Naive thymus-derived CD4-positive, alpha-beta T cell (primary cell): ENCODE results near the gene PHF19. TPM values are rescaled to one million over a fixed set of nuclear protein-coding genes. Genes with fewer than 3 reads are reported as not detected.
A peak's percentile ranks its signal among the peaks of the same experiment; 100 is the strongest.

Experiments
- ATAC-seq: fragments of 150-1000 bp; cut with Tn5 transposase; 2 replicates; pipeline ENCODE4 v1.10.0; 2021; ENCODE audit warnings: mild to moderate bottlenecking, moderate library complexity
- CTCF ChIA-PET: fragments of 350-600 bp; sonication (Branson Sonifier 250); formaldehyde crosslinking; loops from one replicate; lab custom pipeline; 2021; ENCODE audit warnings: antibody characterized with exemption; lab: Charles Lee
- POLR2A ChIA-PET: fragments of 350-600 bp; sonication (Branson Sonifier 250); formaldehyde crosslinking; loops from one replicate; lab custom pipeline; 2021; ENCODE audit warnings: antibody characterized with exemption, inconsistent platforms; lab: Charles Lee
- DNase-seq, 9 donors: peaks; one replicate each; pipeline versions ENCODE4 v3.0.0 to v3.0.0-alpha.2; 2020 to 2022; ENCODE audit warnings: mixed read lengths in 1 of 9
- H3K27ac ChIP-seq: one replicate; pipeline ENCODE4 v1.7.0; 2013; ENCODE audit warnings: mild to moderate bottlenecking, low read depth, low read length, moderate library complexity
- H3K27me3 ChIP-seq, 2 donors: one replicate each; pipeline ENCODE4 v1.7.0; 2013; ENCODE audit warnings: low read length in 2 of 2, mild to moderate bottlenecking in 2 of 2, moderate library complexity in 2 of 2; ENCODE audit not compliant: control insufficient read depth in 2 of 2, insufficient read depth in 2 of 2
- H3K36me3 ChIP-seq, 3 experiments: 1 replicate in 2 of 3; 2 replicates in 1 of 3; pipeline ENCODE4 v1.7.0; 2013; ENCODE audit warnings: low read length in 3 of 3, mild to moderate bottlenecking in 3 of 3, moderate library complexity in 1 of 3; ENCODE audit not compliant: insufficient read depth in 3 of 3, control insufficient read depth in 2 of 3
- H3K4me1 ChIP-seq, 2 donors: one replicate each; pipeline ENCODE4 v1.7.0; 2013; ENCODE audit warnings: low read length in 2 of 2, mild to moderate bottlenecking in 2 of 2, moderate library complexity in 1 of 2; ENCODE audit not compliant: control insufficient read depth in 2 of 2, insufficient read depth in 2 of 2
- H3K4me3 ChIP-seq: 2 replicates; pipeline ENCODE4 v1.7.0; 2013; ENCODE audit warnings: mild to moderate bottlenecking, low read length
- H3K9me3 ChIP-seq, 3 experiments: 1 replicate in 2 of 3; 2 replicates in 1 of 3; pipeline ENCODE4 v1.7.0; 2013; ENCODE audit warnings: low read length in 3 of 3; ENCODE audit not compliant: control insufficient read depth in 2 of 3
- H3K27ac Mint-ChIP-seq, 9 donors: one replicate each; pipeline ENCODE4 v1.8.0; 2020 to 2022; ENCODE audit warnings: mixed read lengths in 9 of 9, mild to moderate bottlenecking in 8 of 9, moderate library complexity in 5 of 9, inconsistent platforms in 2 of 9
- H3K27me3 Mint-ChIP-seq, 5 donors: one replicate each; pipeline ENCODE4 v1.8.0; 2021 to 2022; ENCODE audit warnings: mixed read lengths in 5 of 5, mild to moderate bottlenecking in 1 of 5
- H3K36me3 Mint-ChIP-seq, 5 donors: one replicate each; pipeline ENCODE4 v1.8.0; 2020 to 2022; ENCODE audit warnings: mixed read lengths in 5 of 5, mild to moderate bottlenecking in 3 of 5, inconsistent platforms in 1 of 5
- H3K4me1 Mint-ChIP-seq, 7 donors: one replicate each; pipeline ENCODE4 v1.8.0; 2020 to 2022; ENCODE audit warnings: mixed read lengths in 7 of 7, mild to moderate bottlenecking in 3 of 7, inconsistent platforms in 1 of 7
- H3K4me3 Mint-ChIP-seq, 10 donors: one replicate each; pipeline ENCODE4 v1.8.0; 2020 to 2022; ENCODE audit warnings: mild to moderate bottlenecking in 10 of 10, mixed read lengths in 10 of 10, moderate library complexity in 6 of 10, inconsistent platforms in 2 of 10
- H3K9me3 Mint-ChIP-seq, 11 donors: one replicate each; pipeline ENCODE4 v1.8.0; 2020 to 2022; ENCODE audit warnings: mixed read lengths in 11 of 11, mild to moderate bottlenecking in 4 of 11, inconsistent platforms in 1 of 11, moderate library complexity in 1 of 11
- intact Hi-C, 2 donors: fragments of 100-400 bp; cut with micrococcal nuclease; formaldehyde crosslinking; loops; one replicate each; pipeline ENCODE4 v1.15.1; 2023
- polyA plus RNA-seq, 2 donors: library from polyadenylated mRNA; unstranded; fragments of 300-500 nt; fragmentation: Illumina TruSeq; gene quantifications; one replicate each; pipeline ENCODE4 v1.2.3, GENCODE V29; 2021
- total RNA-seq, 6 experiments: library from RNA in 5 of 6; stranded (reverse) in 5 of 6; gene quantifications; 1 replicate in 5 of 6; 2 replicates in 1 of 6; pipeline ENCODE4 v1.2.3 and lab custom pipeline; 2021 to 2026

PHF19 gene
- total and polyA plus RNA-seq, 7 experiments from 2014 or later: 13.1 to 271 (median 84.0) TPM

DNA sequence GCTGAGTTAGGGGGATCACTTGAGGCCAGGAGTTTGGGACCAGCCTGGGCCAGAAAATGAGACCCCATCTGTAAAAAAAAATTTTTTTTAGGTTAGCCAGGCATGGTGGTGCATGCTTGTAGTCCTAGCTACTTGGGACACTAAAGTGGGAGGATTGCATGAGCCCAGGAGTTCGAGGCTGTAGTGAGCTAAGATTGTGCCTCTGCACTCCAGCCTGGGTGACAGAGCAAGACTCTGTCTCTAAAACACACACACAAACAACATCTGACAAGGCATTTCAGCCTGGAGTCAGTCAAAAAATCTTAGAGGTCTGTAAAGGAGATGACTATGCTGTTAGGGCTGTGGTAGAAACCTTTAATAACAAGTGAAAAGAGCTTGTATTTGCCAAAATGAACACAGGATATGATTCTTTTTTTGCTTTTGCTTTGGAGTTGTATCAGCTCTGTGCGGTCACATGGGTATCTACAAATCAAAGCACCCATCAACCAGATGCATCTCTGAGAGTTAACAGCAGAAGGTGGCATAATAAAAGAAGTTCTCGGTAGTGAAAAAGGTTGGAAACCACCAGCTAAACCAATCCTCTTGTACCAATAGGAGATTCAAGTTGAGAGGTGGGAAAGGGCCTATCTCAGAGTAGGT, 30.6 kb downstream of the PHF19 start:
- peak overlapping the region; percentile 23 to 99 (median 66) for H3K4me3 Mint-ChIP-seq
- ATAC-seq (peak; percentile 63), DNase-seq (peak in 7 of 9 donors; percentile 67 to 90 (median 83))
- peaks cover 34 to 56% of the 10 kb centered on the region in 2 donors for H3K4me1 ChIP-seq
- H3K9me3 Mint-ChIP-seq: peaks cover 0 to 9% (median 0%) of the 10 kb centered on the region in 11 donors
- peaks cover 0 to 38% (median 15%) of the 10 kb centered on the region in 5 donors for H3K36me3 Mint-ChIP-seq
- intact Hi-C loops: loop anchor here in 1 of 2 donors (1.0 to 5.0 kb wide), 4 partner anchors 46 to 214 kb away; no protein-coding TSS in a partner anchor
- CTCF ChIA-PET: interaction anchor here (0.5 to 1.7 kb wide), 16 partner anchors 22 to 354 kb away, joined by 3 to 10 read pairs (median 4); no protein-coding TSS in a partner anchor
- POLR2A ChIA-PET: interaction anchor here (0.6 to 6.8 kb wide), 25 partner anchors 11 to 219 kb away, joined by 3 to 72 read pairs (median 6); partner anchors contain the start of genes FBXW2, PHF19 and TRAF1
- peak overlapping the region; percentile 98 for H3K27ac ChIP-seq
- no peaks in the 10 kb centered on the region for H3K9me3 ChIP-seq
- no peak overlapping the region for H3K4me3 ChIP-seq
- peaks cover 0 to 9% (median 3%) of the 10 kb centered on the region in 3 experiments for H3K36me3 ChIP-seq
- peak overlapping the region; percentile 83 to 99 (median 96) for H3K27ac Mint-ChIP-seq
- no peaks in the 10 kb centered on the region for H3K27me3 ChIP-seq
- no peaks in the 10 kb centered on the region for H3K27me3 Mint-ChIP-seq
- H3K4me1 Mint-ChIP-seq: peaks cover 54 to 82% (median 76%) of the 10 kb centered on the region in 7 donors

DNA sequence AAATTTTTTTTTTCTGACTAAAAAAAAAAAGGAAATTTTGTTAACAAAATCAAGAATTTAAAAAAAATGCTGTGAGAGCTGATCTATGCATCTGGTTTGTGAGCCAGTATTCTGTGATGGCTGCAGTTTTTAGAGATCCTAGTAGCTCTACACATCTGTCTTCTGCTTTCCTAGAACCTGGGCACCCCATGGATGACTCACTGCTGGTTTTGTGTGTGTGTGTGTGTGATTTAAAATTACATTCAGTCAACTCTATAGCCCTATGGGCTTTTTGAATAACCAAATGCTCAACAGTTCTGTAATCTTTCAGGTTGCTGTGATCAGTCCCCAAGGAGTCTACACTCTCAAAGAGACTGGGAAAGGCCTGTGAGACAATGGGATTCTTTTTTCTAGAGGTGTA, 31.7 kb downstream of the PHF19 start:
- DNase-seq: no peak
- no peaks in the 10 kb centered on the region for H3K9me3 ChIP-seq
- peaks cover 0 to 7% (median 0%) of the 10 kb centered on the region in 3 experiments for H3K36me3 ChIP-seq
- Mint-ChIP-seq H3K9me3 (peaks cover 0 to 9% (median 0%) of the 10 kb centered on the region in 11 donors), H3K4me3 (peak overlapping the region in 8 of 10 donors; percentile 65 to 99 (median 94)), H3K4me1 (peaks cover 52 to 80% (median 73%) of the 10 kb centered on the region in 7 donors), H3K36me3 (peaks cover 0 to 35% (median 20%) of the 10 kb centered on the region in 5 donors), H3K27me3 (no peaks in the 10 kb centered on the region), H3K27ac (peak overlapping the region; percentile 82 to 99 (median 96))
- CTCF ChIA-PET: interaction anchor here (1.2 kb wide), 1 partner anchor 92 kb away, joined by 3 read pairs; no protein-coding TSS in a partner anchor
- peaks cover 34 to 56% of the 10 kb centered on the region in 2 donors for H3K4me1 ChIP-seq
- POLR2A ChIA-PET: interaction anchor here (0.6 to 6.8 kb wide), 17 partner anchors 8 to 328 kb away, joined by 3 to 72 read pairs (median 7); partner anchors contain the start of genes FBXW2 and TRAF1
- no peak overlapping the region for H3K4me3 ChIP-seq
- no peak for ATAC-seq
- no peaks in the 10 kb centered on the region for H3K27me3 ChIP-seq
- intact Hi-C loops: loop anchor here in 1 of 2 donors (5.0 kb wide), 1 partner anchor 137 kb away; no protein-coding TSS in a partner anchor
- peak overlapping the region; percentile 98 for H3K27ac ChIP-seq

GRCh38 chr9:120842685-120843485, 34.1 kb downstream of the PHF19 start, which contains the start of gene PSMD5:
TSS of gene PSMD5 (minus strand) at chr9:120842922. CDS start at chr9:120842909, 13 bp downstream.
- ChIA-PET POLR2A (interaction anchor here (0.7 to 5.2 kb wide), 22 partner anchors 8 to 359 kb away, joined by 3 to 55 read pairs (median 6); partner anchors contain the start of genes FBXW2 and RAB14), CTCF (interaction anchor here (0.7 kb wide), 1 partner anchor 220 kb away, joined by 3 read pairs; no protein-coding TSS in a partner anchor)
- Histone ChIP-seq H3K27me3 (no peaks in the 10 kb centered on the region), H3K27ac (peak within 1 kb of the TSS; percentile 98), H3K36me3 (peaks cover 0 to 13% (median 0%) of the 10 kb centered on the region in 3 experiments), H3K4me1 (peaks cover 34 to 50% of the 10 kb centered on the region in 2 donors), H3K9me3 (no peaks in the 10 kb centered on the region), H3K4me3 (peak within 1 kb of the TSS; percentile 89)
- H3K4me3 Mint-ChIP-seq: peak within 1 kb of the TSS; percentile 91 to 99 (median 96)
- intact Hi-C loops: loop anchor here (1.0 to 5.0 kb wide), 15 partner anchors 25 to 359 kb away; partner anchors contain the start of genes FBXW2 (in 2 of the 2), MEGF9 (in 2 of the 2), CDK5RAP2 (in 1 of the 2) and CNTRL (in 1 of the 2)
- H3K9me3 Mint-ChIP-seq: peaks cover 0 to 9% (median 0%) of the 10 kb centered on the region in 11 donors
- peaks cover 53 to 86% (median 79%) of the 10 kb centered on the region in 7 donors for H3K4me1 Mint-ChIP-seq
- no peaks in the 10 kb centered on the region for H3K27me3 Mint-ChIP-seq
- DNase-seq: peak; percentile 86 to 98 (median 95)
- peak; percentile 94 for ATAC-seq
- H3K27ac Mint-ChIP-seq: peak within 1 kb of the TSS; percentile 83 to 99 (median 96)
- H3K36me3 Mint-ChIP-seq: peaks cover 0 to 39% (median 29%) of the 10 kb centered on the region in 5 donors

- DNase-seq (no peak), ATAC-seq (no peak)
- peak overlapping the region; percentile 91 to 99 (median 96) for H3K4me3 Mint-ChIP-seq
- peaks cover 0 to 40% (median 36%) of the 10 kb centered on the region in 5 donors for H3K36me3 Mint-ChIP-seq
- ChIA-PET CTCF (no interaction called here), POLR2A (interaction anchor here (0.7 to 5.2 kb wide), 14 partner anchors 9 to 104 kb away, joined by 3 to 55 read pairs (median 7); partner anchors contain the start of gene FBXW2)
- Histone ChIP-seq H3K27me3 (no peaks in the 10 kb centered on the region), H3K36me3 (peaks cover 0 to 13% (median 0%) of the 10 kb centered on the region in 3 experiments), H3K4me1 (peaks cover 34 to 42% of the 10 kb centered on the region in 2 donors), H3K27ac (peak overlapping the region; percentile 98), H3K4me3 (peak overlapping the region; percentile 89), H3K9me3 (no peaks in the 10 kb centered on the region)
- peaks cover 0 to 9% (median 0%) of the 10 kb centered on the region in 11 donors for H3K9me3 Mint-ChIP-seq
- peaks cover 48 to 86% (median 76%) of the 10 kb centered on the region in 7 donors for H3K4me1 Mint-ChIP-seq
- H3K27ac Mint-ChIP-seq: peak overlapping the region; percentile 83 to 99 (median 96)
- H3K27me3 Mint-ChIP-seq: no peaks in the 10 kb centered on the region
- intact Hi-C loops: loop anchor here (1.0 to 5.0 kb wide), 7 partner anchors 85 to 360 kb away; partner anchors contain the start of genes MEGF9 (in 2 of the 2), CDK5RAP2 (in 1 of the 2), CNTRL (in 1 of the 2) and RAB14 (in 1 of the 2)
These were observed 34.9 kb downstream of the PHF19 start for GRCh38 chr9:120841930-120842684.

DNA sequence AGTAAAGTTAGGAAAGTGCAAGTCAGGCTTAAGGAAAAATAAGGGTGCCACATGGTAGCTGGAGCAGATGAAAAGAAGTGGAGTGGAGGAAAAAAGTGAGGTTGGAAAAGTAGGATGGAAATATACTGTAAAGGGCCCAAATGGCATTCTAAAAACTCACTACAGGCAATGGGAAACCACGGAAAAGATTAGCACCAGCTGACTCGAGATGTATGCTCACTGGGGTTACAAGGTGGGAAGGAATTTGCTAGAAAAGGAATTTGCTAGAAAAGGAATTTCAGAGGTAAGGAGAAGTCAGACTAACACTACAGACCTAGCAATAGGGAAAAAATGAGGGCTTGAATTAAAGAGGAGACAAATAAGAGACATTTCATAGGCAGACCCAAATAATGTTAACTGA, 37.8 kb downstream of the PHF19 start:
- peaks cover 0 to 7% (median 0%) of the 10 kb centered on the region in 11 donors for H3K9me3 Mint-ChIP-seq
- DNase-seq (no peak), ATAC-seq (no peak)
- ChIA-PET POLR2A (no interaction called here), CTCF (no interaction called here)
- no peaks in the 10 kb centered on the region for H3K27me3 Mint-ChIP-seq
- H3K4me3 Mint-ChIP-seq: peak overlapping the region in 8 of 10 donors; percentile 20 to 44 (median 30)
- Histone ChIP-seq H3K4me3 (no peak overlapping the region), H3K27ac (no peak overlapping the region), H3K27me3 (no peaks in the 10 kb centered on the region), H3K36me3 (peaks cover 0 to 24% (median 0%) of the 10 kb centered on the region in 3 experiments), H3K9me3 (no peaks in the 10 kb centered on the region), H3K4me1 (peaks cover 14 to 16% of the 10 kb centered on the region in 2 donors)
- peaks cover 4 to 41% (median 30%) of the 10 kb centered on the region in 5 donors for H3K36me3 Mint-ChIP-seq
- H3K4me1 Mint-ChIP-seq: peaks cover 29 to 61% (median 52%) of the 10 kb centered on the region in 7 donors
- intact Hi-C loops: no loop called here
- peak overlapping the region; percentile 6 to 84 (median 51) for H3K27ac Mint-ChIP-seq
